HepG2 (cell line): ENCODE measurements around the gene TTC23L. TPM values are rescaled to one million over a fixed set of nuclear protein-coding genes. Genes with fewer than 3 reads are reported as not detected.
A peak's percentile ranks its signal among the peaks of the same experiment; 100 is the strongest.

Experiments
- BCLAF1 ChIP-seq: fragments of 450-650 bp; IDR thresholded peaks from 2 replicates; pipeline ENCODE4 v1.6.1; 2017; ENCODE audit warnings: mild to moderate bottlenecking
- CENPX ChIP-seq: sonication (generic); formaldehyde crosslinking; IDR thresholded peaks from 2 replicates; pipeline ENCODE4 v1.9.0; 2021; ENCODE audit warnings: mild to moderate bottlenecking, missing genetic modification reagents, moderate library complexity
- FLYWCH1 ChIP-seq: sonication (generic); formaldehyde crosslinking; IDR thresholded peaks from 2 replicates; pipeline ENCODE4 v1.8.1; 2023; ENCODE audit warnings: mild to moderate bottlenecking, missing genetic modification reagents
- GTF3A ChIP-seq: sonication (generic); formaldehyde crosslinking; conservative IDR thresholded peaks from 2 replicates; pipeline ENCODE4 v1.4.0; 2020; ENCODE audit warnings: mild to moderate bottlenecking, missing genetic modification reagents
- HOXA7 ChIP-seq: sonication (generic); formaldehyde crosslinking; IDR thresholded peaks from 2 replicates; pipeline ENCODE4 v1.8.1; 2022; ENCODE audit warnings: mild to moderate bottlenecking, missing genetic modification reagents, moderate library complexity
- KLF9 ChIP-seq: IDR thresholded peaks from 2 replicates; pipeline ENCODE4 v1.6.1; 2016; ENCODE audit warnings: low read depth
- RBAK ChIP-seq: sonication (generic); formaldehyde crosslinking; IDR thresholded peaks from 2 replicates; pipeline ENCODE4 v1.5.1; 2020; ENCODE audit warnings: mild to moderate bottlenecking, missing genetic modification reagents
- SOX5 ChIP-seq: IDR thresholded peaks from 2 replicates; pipeline ENCODE4 v1.6.1; 2016; ENCODE audit warnings: borderline replicate concordance
- TCF7L2 ChIP-seq: IDR thresholded peaks from 2 replicates; pipeline ENCODE4 v1.6.1; 2011; ENCODE audit warnings: mild to moderate bottlenecking, low read depth, low read length, moderate library complexity
- ZNF609 ChIP-seq: sonication (generic); formaldehyde crosslinking; IDR thresholded peaks from 2 replicates; pipeline ENCODE4 v1.4.0; 2020; ENCODE audit warnings: mild to moderate bottlenecking, missing genetic modification reagents, borderline replicate concordance
- ZNF850 ChIP-seq: sonication (generic); formaldehyde crosslinking; conservative IDR thresholded peaks from 2 replicates; pipeline ENCODE4 v1.9.0; 2021; ENCODE audit warnings: mild to moderate bottlenecking, missing genetic modification reagents
- polyA plus RNA-seq, 8 experiments: library from polyadenylated mRNA; depleted of rRNA in 3 of 8; stranded (reverse) in 7 of 8; unstranded in 1 of 8; fragments of >200 nt; fragmentation: Illumina TruSeq in 4 of 8; extraction: Trizol in 4 of 8; gene quantifications; 2 replicates each; pipeline versions ENCODE4 v1.2.1 to v1.2.3, GENCODE V29; 2011 to 2016; ENCODE audit warnings: low read depth in 4 of 8, missing spikeins in 1 of 8, mixed read lengths in 1 of 8; ENCODE audit not compliant: insufficient read depth in 1 of 8
- total RNA-seq, 5 experiments: library from RNA; depleted of rRNA; stranded (reverse); fragments of >200 nt; fragmentation: Illumina TruSeq; extraction: Trizol; gene quantifications; 2 replicates each; pipeline ENCODE4 v1.2.3, GENCODE V29; 2016; ENCODE audit warnings: low read depth in 1 of 5
- TF ChIP-seq, protein P1 (sequence below): sonication (generic); formaldehyde crosslinking; IDR thresholded peaks from 2 replicates; pipeline ENCODE4 v1.4.0; 2020; ENCODE audit warnings: mild to moderate bottlenecking, missing genetic modification reagents
- TF ChIP-seq, protein P2 (sequence below): sonication (generic); formaldehyde crosslinking; IDR thresholded peaks from 2 replicates; pipeline ENCODE4 v1.5.1; 2020; ENCODE audit warnings: missing genetic modification reagents, mild to moderate bottlenecking, borderline replicate concordance

TTC23L gene
- total and polyA plus RNA-seq, 2 of the 13 experiments (the other 11 are each of a cell fraction or from before 2014, with no cell fraction given): 0.37 to 1.4 TPM

GRCh38 chr5:34838785-34839714 lies at the start of gene TTC23L (continued):
- TF ChIP-seq TCF7L2: no peak
- TF ChIP-seq KLF9: no peak; the same call in 1 of the 2 replicates
- 0 out of 2 replicates have a peak, but pooled peaks have one; percentile 43 for TF ChIP-seq SOX5 (CRISPR knock-in tag)
- TF ChIP-seq, protein P1, sequence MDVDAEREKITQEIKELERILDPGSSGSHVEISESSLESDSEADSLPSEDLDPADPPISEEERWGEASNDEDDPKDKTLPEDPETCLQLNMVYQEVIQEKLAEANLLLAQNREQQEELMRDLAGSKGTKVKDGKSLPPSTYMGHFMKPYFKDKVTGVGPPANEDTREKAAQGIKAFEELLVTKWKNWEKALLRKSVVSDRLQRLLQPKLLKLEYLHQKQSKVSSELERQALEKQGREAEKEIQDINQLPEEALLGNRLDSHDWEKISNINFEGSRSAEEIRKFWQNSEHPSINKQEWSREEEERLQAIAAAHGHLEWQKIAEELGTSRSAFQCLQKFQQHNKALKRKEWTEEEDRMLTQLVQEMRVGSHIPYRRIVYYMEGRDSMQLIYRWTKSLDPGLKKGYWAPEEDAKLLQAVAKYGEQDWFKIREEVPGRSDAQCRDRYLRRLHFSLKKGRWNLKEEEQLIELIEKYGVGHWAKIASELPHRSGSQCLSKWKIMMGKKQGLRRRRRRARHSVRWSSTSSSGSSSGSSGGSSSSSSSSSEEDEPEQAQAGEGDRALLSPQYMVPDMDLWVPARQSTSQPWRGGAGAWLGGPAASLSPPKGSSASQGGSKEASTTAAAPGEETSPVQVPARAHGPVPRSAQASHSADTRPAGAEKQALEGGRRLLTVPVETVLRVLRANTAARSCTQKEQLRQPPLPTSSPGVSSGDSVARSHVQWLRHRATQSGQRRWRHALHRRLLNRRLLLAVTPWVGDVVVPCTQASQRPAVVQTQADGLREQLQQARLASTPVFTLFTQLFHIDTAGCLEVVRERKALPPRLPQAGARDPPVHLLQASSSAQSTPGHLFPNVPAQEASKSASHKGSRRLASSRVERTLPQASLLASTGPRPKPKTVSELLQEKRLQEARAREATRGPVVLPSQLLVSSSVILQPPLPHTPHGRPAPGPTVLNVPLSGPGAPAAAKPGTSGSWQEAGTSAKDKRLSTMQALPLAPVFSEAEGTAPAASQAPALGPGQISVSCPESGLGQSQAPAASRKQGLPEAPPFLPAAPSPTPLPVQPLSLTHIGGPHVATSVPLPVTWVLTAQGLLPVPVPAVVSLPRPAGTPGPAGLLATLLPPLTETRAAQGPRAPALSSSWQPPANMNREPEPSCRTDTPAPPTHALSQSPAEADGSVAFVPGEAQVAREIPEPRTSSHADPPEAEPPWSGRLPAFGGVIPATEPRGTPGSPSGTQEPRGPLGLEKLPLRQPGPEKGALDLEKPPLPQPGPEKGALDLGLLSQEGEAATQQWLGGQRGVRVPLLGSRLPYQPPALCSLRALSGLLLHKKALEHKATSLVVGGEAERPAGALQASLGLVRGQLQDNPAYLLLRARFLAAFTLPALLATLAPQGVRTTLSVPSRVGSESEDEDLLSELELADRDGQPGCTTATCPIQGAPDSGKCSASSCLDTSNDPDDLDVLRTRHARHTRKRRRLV (CRISPR knock-in tag): no peak; the same call in 1 of the 2 replicates
- no peak for TF ChIP-seq CENPX (CRISPR knock-in tag)
- no peak for TF ChIP-seq ZNF850 (CRISPR knock-in tag)
- no peak for TF ChIP-seq FLYWCH1
- no peak for TF ChIP-seq HOXA7 (CRISPR knock-in tag)
- TF ChIP-seq ZNF609 (CRISPR knock-in tag): peak; percentile 80
- no peak for TF ChIP-seq BCLAF1
- TF ChIP-seq, protein P2, sequence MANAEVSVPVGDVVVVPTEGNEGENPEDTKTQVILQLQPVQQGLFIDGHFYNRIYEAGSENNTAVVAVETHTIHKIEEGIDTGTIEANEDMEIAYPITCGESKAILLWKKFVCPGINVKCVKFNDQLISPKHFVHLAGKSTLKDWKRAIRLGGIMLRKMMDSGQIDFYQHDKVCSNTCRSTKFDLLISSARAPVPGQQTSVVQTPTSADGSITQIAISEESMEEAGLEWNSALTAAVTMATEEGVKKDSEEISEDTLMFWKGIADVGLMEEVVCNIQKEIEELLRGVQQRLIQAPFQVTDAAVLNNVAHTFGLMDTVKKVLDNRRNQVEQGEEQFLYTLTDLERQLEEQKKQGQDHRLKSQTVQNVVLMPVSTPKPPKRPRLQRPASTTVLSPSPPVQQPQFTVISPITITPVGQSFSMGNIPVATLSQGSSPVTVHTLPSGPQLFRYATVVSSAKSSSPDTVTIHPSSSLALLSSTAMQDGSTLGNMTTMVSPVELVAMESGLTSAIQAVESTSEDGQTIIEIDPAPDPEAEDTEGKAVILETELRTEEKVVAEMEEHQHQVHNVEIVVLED (CRISPR knock-in tag): peak; percentile 89; the same call in 1 of the 2 replicates
- TF ChIP-seq RBAK (CRISPR knock-in tag): no peak
- TF ChIP-seq GTF3A (CRISPR knock-in tag): peak; percentile 93; the same call in 1 of the 2 replicates
